Dedifferentiated amniotic fluid mesenchymal stem cell (primary cell): ENCODE results near the gene SUSD2.
"Not testable (repeated sequence)": the region's sequence is repeated elsewhere in the genome, so short reads cannot be mapped to it uniquely, and the experiment has no call there.

ENCODE experiments used
- DNase-seq: peaks from one replicate; pipeline ENCODE4 v3.0.0-alpha.2; 2016; ENCODE audit errors: extremely low spot score

Gene SUSD2

GRCh38 chr22:24188705-24189248 is 7.5 kb downstream of the SUSD2 start:
- DNase-seq: no peak

DNA sequence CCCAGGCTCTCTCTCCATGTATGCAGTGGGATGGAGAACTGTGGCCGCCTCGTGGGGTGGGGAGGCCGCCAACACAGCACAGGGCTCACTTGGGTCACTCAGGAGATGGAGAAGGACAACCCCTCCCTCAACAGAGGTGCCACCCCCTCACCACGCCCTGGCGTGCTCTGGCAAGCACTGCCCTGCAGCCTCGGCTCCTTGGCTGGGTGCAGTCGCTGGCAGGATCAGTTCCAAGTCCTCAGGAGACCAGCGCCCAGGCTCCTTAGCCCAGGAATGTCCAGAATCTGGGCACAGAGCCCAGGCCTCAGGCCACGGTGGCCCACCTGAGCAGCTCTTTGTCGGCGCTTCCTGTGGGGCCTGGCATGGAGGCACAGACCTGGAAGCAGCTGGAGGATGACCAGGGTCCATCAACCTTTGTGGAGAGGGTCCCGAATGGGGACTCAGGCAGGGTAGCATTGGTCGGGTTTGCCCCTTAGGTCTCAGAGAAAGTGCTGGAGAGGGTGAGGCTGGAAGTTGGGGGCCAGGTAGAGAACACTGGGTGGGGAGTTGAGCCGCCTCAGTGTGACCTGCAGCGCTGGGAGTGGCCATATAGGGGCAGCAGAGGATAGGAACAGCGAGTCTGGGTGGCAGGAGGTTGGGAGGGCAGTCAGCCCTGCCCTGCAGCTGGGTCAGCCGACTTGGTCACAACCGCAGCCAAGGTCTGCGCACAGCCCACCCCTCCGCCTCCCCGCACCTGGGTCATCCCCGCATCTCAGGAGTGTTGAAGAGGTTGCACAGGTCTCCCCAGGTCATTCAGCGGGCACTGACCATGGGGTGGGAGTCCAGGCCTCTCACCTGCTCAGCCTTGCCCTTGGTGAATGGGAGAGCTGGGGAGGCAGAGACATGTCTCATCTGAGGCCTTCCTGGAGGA is 8.2 kb downstream of the SUSD2 start:
- no peak for DNase-seq

GRCh38 chr22:24190159-24190540 is 8.9 kb downstream of the SUSD2 start:
- no peak for DNase-seq

- no peak for DNase-seq
Observed at GRCh38 chr22:24190596-24191208, 9.4 kb downstream of the SUSD2 start.

DNA sequence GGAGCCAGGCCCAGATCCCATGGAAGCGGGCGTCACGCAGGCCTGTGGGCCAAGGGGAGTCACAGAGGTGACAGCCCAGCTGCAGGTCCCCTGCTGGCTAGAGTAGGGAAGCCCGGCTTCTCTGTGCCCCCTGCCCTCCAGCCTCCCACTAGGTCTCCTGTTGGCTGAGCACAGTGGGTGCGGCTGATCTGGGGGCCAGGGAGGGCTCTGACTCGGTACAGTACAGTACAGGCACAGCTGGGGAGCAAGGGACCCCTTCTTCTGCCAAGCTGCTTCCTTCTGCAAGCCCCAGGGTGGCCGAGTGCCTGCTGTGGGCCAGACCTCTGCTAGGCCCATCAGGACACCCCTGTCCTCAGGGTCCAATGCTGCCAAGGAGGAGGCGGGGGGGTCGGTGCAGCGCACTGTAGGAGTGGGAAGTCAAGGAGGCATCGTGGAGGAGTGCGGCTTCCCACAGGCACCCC is 10.1 kb downstream of the SUSD2 start:
- no peak for DNase-seq

DNA sequence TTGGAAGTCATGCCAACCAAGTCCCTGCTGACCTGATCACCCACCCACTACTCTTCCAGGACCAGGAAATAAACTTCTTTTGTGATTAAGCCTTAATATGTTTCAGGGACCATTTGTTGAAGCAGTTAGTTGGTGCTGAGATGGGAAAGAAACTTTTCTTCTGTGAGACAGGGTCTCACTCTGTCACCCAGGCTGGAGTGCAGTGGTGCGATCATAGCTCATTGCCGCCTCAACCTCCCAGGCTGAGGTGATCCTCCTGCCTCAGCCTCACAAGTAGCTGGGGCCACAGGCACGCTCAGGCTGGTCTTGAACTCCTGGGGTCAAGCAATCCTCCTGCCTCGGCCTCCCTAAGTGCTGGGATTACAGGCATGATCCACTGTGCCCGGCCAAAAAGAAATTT is 10.6 kb downstream of the SUSD2 start:
- no peak for DNase-seq

DNA sequence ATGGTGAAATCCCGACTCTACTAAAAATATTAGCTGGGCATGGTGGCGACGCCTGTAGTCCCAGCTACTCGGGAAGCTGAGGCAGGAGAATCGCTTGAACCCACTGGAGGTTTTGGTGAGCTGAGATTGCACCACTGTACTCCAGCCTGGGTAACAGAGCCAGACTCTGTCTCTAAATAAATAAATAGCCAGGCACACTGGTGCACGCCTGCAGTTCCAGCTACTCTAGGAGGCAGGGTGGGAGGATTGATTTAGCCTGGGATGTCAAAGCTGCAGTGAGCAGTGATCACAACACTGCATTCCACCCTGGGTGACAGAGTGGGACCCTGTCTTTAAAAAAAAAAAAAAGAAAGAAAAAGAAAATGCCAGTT is 17.4 kb downstream of the SUSD2 start:
- no peak for DNase-seq

DNA sequence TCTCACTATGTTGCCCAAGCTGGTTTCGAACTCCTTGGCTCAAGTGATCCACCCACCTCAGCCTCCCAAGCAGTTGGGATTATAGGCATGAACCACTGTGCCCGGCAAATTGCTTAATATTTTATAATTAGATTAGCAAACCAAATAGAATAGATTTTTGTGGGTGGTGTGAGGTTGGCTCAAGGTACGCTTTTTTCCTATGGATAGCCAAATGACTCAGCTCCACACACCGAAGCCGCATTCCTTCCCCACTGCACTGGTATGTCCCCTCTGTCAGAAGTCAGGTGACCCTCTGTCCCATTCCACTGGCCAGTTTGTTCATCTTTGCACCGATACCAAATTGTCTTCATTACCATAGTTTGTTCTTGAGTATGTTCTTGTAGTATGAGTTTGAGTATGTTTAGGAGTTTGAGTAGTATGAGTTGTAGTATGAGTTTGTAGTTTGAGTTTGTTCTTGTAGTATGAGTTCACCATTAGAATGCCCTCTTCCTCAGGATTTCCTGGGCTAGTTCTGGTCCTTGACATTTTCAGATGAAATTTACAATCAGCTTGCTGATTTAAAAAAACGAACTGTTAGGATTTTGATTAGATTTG is 19.4 kb downstream of the SUSD2 start:
- no peak for DNase-seq

DNA sequence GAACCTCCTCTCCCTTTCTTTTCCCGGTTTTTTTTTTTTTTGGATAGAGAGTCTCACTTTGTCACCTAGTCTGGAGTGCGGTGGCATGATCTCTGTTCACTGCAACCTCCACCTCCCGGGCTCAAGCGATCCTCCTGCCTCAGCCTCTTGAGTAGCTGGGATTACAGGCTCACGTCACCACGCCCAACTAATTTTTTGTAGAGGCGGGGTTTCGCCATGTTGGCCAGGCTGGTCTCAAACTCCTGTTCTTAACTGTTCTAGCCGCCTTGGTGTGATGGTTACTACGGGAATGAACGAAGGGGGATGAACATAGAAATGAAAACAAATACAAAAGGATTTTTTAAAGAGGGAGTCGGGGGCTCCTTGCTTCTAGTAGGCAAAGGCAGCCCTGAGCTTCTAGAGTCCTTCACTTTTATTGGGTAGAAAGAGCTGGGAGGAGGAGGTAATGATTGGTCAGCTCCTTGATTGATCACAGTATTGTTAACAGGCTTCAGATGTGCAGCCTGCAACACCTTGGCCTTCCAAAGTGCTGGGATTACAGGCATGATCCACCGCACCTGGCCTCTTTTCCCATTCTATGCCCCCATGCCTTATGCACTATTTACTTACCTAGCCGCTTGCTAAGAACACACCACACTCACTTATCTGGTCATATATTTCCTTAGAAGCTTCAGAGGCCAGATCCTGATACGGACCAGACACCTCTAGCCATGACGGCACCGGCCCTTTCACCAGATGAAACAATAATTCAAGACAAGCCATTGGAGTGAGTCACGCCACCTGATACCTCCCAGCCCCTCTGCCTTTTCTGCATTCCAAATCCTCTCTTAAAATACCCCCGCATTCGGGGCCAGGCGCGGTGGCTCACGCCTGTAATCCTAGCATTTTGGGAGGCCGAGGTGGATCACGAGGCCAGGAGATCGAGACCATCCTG is 20.7 kb downstream of the SUSD2 start:
- no peak for DNase-seq

DNA sequence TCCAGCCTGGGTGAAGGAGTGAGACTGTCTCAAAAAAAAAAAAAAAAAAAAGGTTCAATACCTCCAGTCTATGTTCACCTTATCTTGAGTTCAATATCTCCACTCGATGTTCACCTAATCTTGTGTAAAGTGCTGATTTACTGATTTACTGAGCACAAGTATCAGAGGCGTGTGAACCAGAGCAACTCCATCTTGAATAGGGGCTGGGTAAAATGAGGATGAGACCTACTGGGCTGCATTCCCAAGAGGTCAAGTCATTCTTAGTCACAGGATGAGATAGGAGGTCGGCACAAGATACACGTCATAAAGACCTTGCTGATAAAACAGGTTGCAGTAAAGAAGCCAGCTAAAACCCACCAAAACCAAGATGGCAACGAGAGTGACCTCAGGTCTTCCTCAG is 22.6 kb downstream of the SUSD2 start:
- DNase-seq: not testable (repeated sequence)

GRCh38 chr22:24205438-24206195 is 24.3 kb downstream of the SUSD2 start:
- DNase-seq: no peak

- DNase-seq: not testable (repeated sequence)
Observed at GRCh38 chr22:24206460-24207263, 25.4 kb downstream of the SUSD2 start.

- DNase-seq: no peak
Observed at GRCh38 chr22:24207264-24208011, 26.2 kb downstream of the SUSD2 start.

- DNase-seq: peak; percentile 89
Observed at GRCh38 chr22:24208012-24208749, 26.9 kb downstream of the SUSD2 start.

DNA sequence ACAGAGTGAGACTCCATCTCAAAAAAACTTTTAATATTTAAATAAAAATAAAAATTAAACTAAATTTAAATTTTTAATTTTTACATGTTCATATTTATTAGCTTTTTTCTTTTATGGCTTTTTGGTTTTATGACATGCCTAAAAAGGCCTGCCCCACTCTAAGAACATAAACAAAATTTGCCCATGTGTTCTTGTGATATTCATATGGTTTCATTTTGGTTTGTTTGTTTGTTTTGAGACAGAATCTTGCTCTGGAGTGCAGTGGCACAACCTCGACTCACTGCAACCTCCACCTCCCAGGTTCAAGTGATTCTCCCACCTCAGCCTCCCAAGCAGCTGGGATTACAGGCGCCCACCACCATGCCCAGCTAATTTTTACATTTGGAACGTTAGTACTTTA is 27.7 kb downstream of the SUSD2 start:
- DNase-seq: no peak

DNA sequence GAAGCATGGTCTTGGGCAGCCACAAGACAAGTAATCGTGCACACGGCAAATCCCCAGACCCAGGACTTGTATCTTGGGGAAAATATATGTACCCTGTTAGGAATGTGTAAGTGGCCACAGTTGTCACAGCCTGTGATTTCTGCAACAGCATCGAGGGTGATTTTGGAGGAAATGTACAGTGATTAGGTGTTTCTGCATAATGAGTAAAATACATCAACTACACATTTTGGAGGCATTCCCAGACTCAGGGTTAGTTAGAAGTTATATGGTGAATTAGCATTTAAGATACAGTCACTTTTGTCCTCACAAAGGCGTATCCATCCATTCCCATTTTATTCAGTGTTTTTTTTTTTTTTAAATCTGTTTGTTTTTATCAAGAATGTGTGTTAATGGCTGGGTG is 28.4 kb downstream of the SUSD2 start:
- no peak for DNase-seq

- not testable (repeated sequence) for DNase-seq
Observed at GRCh38 chr22:24210409-24210808, 29.1 kb downstream of the SUSD2 start.

DNA sequence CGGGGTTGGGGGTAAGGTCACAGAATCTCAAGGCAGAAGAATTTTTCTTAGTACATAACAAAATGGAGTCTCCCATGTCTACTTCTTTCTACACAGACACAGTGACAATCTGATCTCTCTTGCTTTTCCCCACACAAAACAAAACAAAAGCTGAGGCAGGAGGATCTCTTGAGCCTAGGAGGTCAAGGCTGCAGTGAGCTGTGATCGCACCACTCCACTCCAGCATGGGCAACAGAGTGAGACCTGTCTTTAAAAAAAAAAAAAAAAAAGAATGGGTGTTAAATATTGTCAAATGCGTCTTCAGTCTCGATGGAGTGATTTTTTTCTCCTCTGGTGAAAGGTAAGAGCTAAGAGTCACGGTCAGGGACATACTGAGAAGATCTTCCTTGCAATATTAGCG is 30.4 kb downstream of the SUSD2 start:
- not testable (repeated sequence) for DNase-seq
